HG03432 (cell line): ENCODE data around the gene H3-3A.

ENCODE experiments used
- ATAC-seq: cut with Tn5 transposase; IDR thresholded peaks from one replicate; pipeline ENCODE4 v1.9.1; 2021; ENCODE audit warnings: mild to moderate bottlenecking, moderate library complexity; ENCODE audit not compliant: unreplicated experiment

Gene H3-3A

GRCh38 chr1:226062558-226063223 lies at the start of gene H3-3A:
TSS of gene H3-3A (plus strand) at chr1:226062716. CDS start at chr1:226064352, 1,636 bp downstream.
- ATAC-seq = peak; percentile 84

- no peak for ATAC-seq
These were observed 45.4 kb upstream of the H3-3A start for GRCh38 chr1:226017070-226017469.

- ATAC-seq = no peak
These were observed 42.9 kb upstream of the H3-3A start for GRCh38 chr1:226019572-226019971.

GRCh38 chr1:226021401-226021800 lies 41.1 kb upstream of the H3-3A start:
- no peak for ATAC-seq

- ATAC-seq = no peak
These were observed 40.7 kb upstream of the H3-3A start for GRCh38 chr1:226021801-226022200.

- no peak for ATAC-seq
These were observed 38.8 kb upstream of the H3-3A start for GRCh38 chr1:226023735-226024134.

GRCh38 chr1:226026833-226027232 lies 35.7 kb upstream of the H3-3A start:
- no peak for ATAC-seq

- no peak for ATAC-seq
These were observed 34.8 kb upstream of the H3-3A start for GRCh38 chr1:226027538-226028217.

GRCh38 chr1:226029093-226029496 lies 33.4 kb upstream of the H3-3A start:
- ATAC-seq = peak; percentile 84

- no peak for ATAC-seq
These were observed 32.8 kb upstream of the H3-3A start for GRCh38 chr1:226029568-226030225.

GRCh38 chr1:226033582-226033981 lies 28.9 kb upstream of the H3-3A start:
- ATAC-seq = no peak

GRCh38 chr1:226033991-226034390 lies 28.5 kb upstream of the H3-3A start:
- no peak for ATAC-seq

- no peak for ATAC-seq
These were observed 28.0 kb upstream of the H3-3A start for GRCh38 chr1:226034482-226034881.

GRCh38 chr1:226035915-226036314 lies 26.6 kb upstream of the H3-3A start:
- no peak for ATAC-seq

GRCh38 chr1:226038661-226039060 lies 23.9 kb upstream of the H3-3A start:
- no peak for ATAC-seq

GRCh38 chr1:226041419-226041818 lies 21.1 kb upstream of the H3-3A start:
- no peak for ATAC-seq

GRCh38 chr1:226044514-226045101 lies 17.9 kb upstream of the H3-3A start:
- ATAC-seq = no peak

- no peak for ATAC-seq
These were observed 16.3 kb upstream of the H3-3A start for GRCh38 chr1:226046240-226046639.

- no peak for ATAC-seq
These were observed 15.0 kb upstream of the H3-3A start for GRCh38 chr1:226047495-226047894.

GRCh38 chr1:226048886-226049285 lies 13.6 kb upstream of the H3-3A start:
- ATAC-seq = no peak

GRCh38 chr1:226050133-226050532 lies 12.4 kb upstream of the H3-3A start:
- no peak for ATAC-seq

- ATAC-seq = no peak
These were observed 11.2 kb upstream of the H3-3A start for GRCh38 chr1:226051365-226051764.
